Measurements from ENCODE around the gene NR1H4.
"Not testable (repeated sequence)": the region's sequence is repeated elsewhere in the genome, so short reads cannot be mapped to it uniquely, and the experiment has no call there.

NR1H4 gene

DNA sequence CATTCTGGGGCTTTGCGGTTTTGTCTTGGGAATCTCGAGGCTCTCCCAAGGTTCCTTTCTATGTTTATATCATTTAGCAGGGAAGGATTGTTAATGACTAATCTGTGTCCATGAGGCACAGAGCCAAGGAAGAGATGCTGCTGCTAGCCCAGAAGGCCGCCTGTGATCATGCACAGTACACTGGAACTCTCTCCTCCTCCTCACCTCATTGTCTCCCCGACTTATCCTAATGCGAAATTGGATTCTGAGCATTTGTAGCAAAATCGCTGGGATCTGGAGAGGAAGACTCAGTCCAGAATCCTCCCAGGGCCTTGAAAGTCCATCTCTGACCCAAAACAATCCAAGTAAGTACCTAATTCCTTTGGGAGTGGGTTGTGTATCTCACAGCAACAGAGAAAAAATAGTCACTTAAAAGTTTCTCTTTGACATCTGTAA, at the start of gene NR1H4:
NR1H4 (plus strand) TSS at position 151 of the 435 bp plus-strand sequence. CDS start 19,458 bp downstream, outside the sequence.
- DNase-seq, result no peak

DNA sequence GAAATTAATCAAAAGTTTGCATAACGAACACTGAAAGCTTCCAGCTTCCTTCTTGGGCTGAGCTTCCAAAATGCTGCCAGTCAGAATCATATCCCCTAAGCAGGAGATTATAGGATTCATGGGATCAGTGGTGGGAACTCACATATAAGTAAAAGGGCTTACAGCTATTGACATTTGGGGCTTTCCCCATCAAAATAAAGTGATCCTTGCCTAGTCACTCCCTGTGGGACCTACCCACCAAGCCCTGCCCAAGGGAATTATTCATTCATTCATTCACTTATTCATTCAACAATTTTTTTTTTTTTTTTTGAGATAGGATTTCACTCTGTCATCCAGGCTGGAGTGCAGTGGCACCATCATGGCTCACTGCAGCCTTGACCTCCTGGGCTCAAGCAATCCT, 47.5 kb upstream of the NR1H4 start:
- no peak for DNase-seq

DNA sequence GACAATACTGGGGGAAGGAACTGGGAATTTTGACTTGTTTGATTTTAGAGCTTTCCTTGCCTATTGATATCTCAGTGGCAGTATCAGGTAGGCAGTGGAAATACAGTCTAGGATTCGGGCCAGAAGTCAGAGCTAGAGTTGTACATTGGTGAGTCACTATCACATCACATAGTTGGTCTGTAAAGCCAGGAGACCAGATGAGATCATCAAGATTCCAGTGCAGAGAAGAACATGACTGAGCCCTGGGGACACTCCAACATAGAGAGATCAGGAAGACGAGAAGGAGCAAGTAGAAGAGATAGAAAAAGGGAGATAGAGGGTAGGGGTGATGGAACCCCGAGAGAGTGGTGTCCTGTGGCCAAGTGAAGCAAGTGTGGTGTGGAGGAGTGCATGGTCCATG, 46.6 kb upstream of the NR1H4 start:
- no peak for DNase-seq

DNA sequence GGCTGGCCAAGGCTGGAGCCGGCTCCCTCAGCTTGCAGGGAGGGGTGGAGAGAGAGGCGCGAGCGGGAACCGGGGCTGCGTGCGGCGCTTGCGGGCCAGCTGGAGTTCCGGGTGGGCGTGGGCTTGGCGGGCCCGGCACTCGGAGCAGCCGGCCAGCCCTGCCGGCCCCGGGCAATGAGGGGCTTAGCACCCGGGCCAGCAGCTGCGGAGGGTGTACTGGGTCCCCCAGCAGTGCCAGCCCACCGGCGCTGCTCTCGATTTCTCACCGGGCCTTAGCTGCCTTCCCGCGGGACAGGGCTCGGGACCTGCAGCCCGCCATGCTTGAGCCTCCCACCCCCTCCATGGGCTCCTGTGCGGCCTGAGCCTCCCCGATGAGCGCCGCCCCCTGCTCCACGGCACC, 43.4 kb upstream of the NR1H4 start:
- not testable (repeated sequence) for DNase-seq

DNA sequence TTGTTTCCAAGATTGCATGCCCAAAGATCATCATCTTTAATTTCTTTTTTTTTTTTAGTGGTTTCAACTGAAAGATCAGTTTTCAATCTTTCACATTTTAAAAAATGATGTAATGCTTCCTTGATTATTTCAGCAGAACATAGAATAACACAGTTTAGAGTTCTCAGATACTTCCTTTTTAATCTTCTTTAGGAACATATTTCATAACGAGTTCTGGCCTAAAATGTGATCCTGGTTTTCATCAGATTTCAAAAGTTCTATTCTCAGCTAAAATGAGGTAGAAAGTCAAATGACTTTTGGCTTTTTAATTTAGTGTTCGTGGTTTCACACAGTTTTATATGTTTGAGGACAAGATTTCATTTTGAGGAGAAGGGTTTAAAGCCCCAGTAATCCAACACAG, 40.0 kb upstream of the NR1H4 start:
- DNase-seq, result no peak

DNA sequence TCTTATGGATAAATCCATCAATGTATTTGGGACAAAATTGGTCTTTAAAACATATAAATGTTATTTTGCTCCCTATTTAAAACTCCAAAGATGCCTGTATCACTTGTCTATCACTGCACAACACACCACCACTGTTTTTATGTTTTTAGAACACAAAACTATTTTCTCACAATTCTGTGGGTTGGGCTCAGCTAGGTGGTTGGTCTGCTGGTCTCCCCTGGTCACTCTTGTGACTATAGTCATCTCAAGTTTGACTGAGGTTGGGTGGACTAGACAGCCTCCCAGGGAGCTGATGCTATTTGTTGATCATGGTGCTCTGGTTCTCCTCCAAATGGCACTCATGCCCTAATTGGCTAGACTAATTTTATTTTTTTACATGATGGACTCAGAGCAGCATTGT, 39.5 kb upstream of the NR1H4 start:
- no peak for DNase-seq

DNA sequence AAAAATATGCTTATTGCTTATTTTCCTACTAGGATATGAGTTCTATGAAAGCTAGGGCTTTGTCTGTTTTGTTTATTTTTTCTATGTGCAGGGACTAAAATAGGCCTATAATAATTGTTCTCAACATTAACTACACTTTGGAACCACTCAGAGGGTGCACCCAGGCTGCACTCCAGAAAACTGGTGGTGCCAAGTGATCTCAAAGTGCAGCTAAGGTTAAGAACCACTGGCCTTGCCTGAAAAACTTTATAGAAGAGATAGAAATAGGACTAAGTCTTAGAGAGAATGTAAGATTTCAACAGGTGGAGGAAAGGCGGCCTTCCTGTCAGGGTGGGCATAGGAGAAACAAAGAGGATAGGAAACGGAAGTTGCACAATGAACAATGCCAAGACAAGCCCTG, 37.7 kb upstream of the NR1H4 start:
- no peak for DNase-seq

DNA sequence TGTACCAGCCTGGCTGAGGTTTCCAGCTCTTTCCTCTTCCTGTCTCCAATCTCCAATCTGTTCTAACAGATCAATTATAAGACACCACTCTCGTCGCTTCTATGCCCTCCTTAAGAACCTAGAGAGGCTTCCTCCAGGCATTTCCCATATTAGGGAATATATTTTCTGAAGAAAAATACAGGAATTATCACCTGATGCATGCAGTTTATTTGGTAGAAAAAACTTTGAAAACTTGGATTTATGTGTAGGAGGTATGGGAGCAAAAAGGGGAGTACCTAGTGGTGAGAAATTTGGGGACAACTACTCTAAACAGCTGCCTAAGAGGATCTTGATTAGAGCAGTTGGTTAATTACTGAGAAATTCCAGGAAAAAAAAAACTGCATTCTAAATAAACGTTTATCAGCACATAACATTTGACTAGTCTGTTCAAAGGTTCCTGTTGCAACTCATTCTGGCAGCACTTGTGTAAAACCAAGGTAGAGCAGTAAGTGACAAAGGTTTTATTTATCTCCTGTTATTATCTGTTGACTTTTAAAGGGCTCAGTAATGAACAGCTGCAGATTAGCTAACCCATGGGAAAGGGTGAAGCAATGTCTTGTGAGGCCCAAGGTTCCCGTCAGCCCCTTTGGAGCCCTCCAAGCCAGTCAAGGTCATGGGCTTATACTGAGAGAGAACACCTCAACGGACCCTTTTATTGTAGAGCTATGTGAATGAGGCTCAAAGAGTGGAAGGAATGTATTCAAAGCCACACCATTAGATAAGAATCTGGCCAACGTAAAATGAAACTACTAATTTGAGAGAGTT, 36.4 kb upstream of the NR1H4 start:
- DNase-seq, result no peak

DNA sequence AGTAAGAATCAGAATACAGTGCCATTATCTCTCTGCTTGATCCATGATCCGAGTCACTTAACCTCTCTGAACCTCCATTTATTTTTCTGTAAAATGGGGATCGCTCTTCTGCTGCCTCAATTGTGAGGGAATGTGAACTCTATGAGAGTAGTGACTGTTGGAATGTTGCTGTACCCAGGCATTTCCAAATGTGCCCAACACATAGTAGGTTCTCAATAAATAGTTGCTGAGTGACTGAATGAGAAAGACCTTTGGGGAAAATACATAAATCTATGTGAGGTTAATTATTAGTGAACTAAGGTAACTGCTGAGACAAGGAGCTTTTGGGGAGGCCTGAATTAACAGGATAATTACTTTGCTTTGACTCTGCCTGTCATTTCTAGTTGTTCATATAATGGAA, 33.9 kb upstream of the NR1H4 start:
- DNase-seq, result no peak

DNA sequence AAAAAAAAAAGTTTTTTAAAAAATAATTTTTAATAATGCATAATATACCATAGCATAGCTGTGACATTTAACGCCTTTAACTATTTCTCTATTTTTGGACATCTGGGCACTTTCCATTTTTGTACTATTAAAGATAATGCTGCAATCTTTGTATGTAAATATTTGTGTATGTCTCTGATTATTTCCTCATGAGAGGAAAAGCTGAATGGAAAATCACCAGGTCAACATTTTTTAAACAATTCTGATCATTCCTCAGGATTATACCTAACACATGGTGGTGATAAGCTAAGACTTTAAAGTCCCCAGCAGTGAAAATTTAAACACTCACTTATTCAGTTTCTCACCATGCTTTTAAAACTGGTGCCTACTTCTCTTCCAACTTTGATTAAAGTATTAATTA, 31.3 kb upstream of the NR1H4 start:
- no peak for DNase-seq

DNA sequence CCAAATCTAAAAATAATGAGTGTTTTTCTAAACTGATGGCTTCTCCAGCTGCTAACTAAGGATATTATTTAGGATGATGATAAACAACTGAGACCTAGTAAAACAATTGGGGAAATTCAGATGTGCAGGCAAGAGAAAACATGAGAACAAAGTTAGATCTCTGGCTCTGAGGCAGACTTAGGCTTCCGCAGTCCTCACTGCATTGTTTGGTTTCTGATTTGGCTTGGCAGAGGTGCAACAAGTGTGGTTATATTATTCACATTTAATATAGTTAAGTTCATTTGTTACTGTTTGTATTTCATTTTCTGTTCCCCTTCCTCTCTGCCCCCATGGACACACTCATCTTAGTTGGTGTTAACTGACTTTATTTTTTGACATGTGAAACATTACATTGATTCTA, 30.2 kb upstream of the NR1H4 start:
- no peak for DNase-seq

DNA sequence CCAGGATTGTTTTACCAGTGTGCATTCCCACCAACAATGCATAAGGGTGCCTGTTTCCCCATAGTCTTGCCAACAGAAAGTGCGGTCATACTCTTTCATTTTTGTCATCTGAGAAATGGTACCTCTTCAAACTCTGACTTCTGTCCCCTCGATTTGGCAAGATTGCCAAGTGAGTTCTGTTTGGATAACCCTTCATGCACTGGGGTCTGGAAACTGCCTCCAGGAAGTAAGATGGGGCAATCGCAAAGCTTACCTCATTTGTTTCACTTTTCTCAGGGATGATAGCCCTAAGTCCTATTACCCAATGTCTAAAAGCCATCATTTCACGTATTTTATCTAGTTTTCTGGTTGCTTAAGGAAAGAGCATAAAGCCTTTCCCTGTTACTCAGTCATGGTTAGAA, 28.6 kb upstream of the NR1H4 start:
- DNase-seq, result no peak

DNA sequence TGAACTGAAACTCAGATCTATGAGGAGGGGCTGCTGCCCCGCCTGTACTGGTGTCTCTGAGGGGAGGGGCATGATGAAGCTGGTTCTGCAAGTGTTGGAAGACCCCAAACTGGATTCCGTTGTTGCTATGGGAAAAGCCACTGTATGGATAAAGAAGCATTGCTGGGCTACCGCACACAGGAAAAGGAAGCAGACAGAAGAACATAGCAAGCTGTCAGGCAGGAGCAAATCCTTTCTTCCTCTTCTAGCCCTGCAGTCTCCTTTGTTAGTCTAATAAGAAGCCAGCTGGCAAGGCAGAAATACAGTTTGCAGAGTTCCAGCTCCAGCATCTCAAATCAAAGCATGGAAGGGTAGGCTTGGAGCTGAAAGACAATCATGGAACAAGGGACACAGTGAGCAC, 26.3 kb upstream of the NR1H4 start:
- no peak for DNase-seq

DNA sequence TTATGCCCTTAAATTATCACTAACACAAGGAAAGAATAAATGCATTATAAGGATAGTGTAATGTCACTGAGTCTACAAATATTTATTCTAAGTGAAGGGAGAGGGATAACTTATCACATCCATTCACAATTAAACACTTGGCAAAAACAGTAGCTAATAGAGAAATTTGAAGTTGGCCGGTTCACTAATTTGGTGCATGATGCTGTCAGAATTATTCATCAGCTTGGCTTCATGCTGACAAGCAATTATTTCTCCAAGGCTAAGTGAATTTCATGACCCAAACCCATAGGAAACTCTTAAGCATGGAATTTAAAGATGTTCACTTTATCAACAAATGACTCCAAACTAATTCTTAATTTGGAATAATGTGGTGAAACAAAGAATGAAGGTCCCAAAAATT, 25.0 kb upstream of the NR1H4 start:
- DNase-seq, result no peak

DNA sequence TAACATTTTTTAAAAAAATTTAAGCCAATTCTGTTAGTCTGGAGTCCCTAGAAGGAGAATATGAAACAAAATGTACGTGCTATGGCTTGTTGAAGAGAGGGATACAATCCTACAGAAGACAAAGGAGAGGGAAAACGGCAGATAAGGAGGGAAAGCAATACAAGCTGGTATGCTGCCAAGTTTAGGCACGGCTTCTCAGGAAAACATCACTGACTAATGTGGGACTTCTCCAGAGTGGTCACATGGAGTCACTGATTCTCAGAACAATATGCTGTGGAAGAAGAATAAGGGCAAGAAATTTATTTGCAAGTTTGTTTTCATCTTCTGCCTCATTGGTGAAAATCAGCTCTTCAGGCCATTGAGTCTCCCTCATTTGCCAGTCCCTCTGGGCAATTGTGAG, 22.9 kb upstream of the NR1H4 start:
- DNase-seq, result no peak

DNA sequence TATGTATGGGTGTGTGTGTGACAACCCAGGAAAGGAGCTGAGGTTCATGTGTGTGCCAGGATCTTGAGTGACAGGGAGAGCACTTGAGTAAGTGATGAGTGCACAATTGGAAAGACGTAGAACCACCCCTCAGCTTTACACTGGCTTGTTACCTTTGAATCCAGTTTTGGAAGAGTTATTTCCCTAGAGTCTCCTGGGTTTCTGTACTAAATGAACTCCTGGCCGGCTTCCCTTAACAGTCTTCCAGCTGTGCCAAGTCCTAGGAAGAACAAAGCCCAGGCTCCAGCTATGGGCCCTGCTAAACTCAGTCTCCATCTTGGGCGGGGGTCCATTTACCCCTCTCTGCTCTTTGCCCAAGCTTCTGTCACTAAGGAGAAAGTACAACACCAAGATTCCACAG, 19.7 kb upstream of the NR1H4 start:
- no peak for DNase-seq

DNA sequence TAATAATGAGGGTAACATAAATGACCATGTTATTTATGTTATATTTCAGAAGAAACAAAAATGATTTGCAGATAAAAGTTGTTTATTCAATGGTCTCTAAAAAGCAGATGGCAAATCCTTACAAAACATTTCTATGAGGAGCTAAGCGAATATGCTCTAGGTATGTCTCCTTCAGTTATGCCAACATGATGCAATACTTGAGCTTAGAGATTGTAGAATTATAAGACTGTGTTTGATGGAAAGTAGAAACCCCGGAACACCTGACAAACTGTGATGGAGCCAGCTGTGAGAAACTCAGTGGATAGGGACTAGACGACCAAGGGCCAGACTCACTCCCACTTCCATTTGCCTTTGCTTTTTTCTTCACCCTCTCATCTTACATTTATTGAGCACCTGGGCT, 17.8 kb upstream of the NR1H4 start:
- DNase-seq, result no peak

DNA sequence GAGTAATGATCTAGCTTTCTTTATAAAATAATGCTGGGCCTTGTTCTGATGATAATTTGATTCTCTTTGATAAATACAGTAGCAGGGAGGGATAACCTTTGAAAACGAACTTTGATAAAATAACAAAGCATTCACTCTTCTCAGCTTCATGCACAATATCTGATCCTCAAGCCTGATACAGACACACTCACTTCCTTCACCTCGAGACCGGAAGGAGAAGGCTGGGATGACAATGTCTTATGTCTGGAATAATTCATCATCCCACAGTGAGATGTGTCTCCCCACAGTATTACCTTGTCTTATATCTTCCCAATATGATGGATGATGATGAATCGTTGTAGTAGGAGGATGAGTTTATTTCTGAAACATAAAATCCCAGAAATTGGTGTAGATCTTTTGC, 15.5 kb upstream of the NR1H4 start:
- no peak for DNase-seq

DNA sequence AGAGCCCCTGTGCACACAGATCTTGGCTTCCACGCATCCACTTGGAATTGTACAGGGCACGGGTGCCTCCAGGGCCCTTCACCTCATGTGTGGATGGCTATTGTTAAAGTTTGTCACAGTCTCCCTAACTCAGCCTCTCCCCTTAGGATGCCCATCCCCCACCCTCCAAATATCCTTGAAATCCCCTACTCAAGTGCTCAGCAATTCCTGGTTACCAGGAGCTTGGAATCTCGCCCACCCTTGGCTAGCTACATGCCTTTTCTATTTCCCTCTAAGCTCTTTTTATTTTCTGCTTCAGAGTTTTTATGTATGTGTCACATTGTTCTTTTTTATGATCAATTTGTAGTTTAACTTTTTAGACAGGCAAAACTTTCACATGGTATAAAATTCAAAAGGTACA, 13.0 kb upstream of the NR1H4 start:
- DNase-seq, result no peak

DNA sequence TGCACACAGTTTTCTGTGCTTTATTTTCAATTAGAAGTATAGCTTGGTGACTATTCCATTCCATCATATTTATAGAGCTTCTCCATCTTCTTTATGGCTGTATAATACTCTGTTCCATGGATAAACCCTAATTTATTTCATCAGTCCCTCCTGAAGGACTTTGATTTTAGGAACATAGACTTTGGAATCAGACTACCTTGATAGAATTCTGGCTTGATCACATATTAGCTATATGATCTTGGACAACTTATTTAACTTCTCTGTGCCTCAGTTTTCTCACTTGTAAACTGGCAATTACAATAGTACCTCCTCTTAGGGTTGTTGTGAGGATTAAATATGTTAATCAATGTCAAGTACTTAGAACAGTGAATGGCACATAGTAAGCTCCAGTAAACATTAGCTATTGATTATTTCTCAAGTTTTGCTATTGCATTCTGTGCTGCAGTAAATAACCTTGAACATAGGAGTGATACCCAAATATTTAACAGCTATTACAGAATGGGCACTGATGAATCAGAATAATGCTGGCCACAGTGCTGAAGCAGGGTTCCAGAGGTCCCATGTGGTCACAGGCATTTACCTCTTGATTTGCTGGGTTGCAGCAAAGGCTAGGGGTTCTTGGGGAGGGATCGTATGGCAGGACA, 12.2 kb upstream of the NR1H4 start:
- DNase-seq, result no peak

DNA sequence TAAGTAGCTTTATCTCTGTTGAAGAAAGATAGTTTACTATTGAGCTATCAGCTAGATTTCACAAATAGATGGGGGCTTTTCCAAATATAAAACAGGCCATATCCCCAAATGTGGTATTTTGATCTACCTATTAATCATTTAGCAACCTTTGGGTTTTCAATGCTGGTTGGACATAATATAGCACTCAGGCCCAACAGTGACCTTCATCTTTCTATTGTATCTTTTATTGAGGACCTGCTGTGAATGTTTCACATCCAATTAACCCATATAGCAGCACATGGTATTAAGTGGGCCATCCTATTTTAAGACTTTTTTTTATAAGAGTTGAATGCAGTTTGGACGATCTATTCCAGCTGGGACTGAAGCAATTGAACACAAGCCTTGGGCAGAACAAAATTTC, 10.0 kb upstream of the NR1H4 start:
- no peak for DNase-seq

DNA sequence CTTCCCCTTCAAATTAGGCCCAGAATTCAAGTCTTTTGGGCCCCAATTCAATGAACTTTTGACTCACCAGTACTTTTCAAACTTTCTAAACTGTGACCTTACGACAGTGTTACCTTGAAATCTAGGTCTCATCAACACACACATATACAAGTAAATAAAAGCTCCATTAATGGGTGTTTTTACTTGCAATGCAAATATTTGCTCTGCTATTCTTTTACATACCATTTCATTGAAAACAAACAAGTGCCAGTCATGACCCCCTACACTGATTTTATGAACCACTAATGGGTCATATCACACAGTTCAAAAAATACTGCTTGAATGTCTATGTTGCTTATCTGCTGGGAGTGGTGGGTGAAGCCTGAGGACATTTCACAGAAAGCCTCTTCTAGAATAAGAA, 9.1 kb upstream of the NR1H4 start:
- no peak for DNase-seq

DNA sequence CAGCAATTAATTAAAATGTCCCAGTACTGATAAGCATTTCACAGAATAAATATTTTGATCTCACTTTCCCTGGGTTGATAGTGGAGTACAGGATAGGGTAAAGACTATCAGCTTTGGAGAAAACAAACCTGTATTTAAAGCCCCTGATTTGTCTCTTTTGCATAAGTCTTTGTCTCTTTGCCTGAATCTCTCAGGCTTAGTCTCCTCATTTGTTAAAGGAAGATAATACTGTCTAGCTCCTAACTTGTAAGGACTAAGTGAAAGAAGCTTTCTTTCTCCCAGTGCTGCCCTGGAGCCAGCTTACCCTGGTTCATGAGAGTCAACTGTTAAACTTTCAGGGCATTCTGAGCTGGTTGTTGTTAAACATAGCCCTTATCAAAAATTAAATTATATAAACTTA, 5.5 kb upstream of the NR1H4 start:
- no peak for DNase-seq

DNA sequence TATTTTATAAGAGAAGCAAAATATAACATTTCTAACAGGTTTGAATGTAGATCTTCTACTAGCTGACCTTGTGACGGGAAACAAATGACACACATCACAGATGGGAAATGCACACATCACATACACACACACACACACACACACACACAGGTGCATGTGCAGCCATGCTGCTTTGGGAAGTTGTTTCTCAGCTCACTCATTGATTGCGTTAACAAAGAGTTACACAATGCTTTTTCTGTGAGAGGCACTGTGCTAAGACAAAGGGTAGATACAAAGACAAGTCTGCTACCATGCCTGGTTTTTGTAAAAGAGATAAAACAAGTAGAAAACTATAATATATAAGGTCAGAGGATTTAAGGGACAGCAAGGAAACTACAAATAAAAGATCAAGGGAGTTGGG, 1.3 kb upstream of the NR1H4 start:
- no peak for DNase-seq

All from stimulated activated CD4-positive, alpha-beta T cell treated with anti-CD3 and anti-CD28 coated beads, Interleukin-2, amount 100 ng/mL, for 48 hours (primary cell).